Panc1 (cell line): ENCODE data around the gene ZNF692. TPM values are rescaled to one million over a fixed set of nuclear protein-coding genes. Genes with fewer than 3 reads are reported as not detected.

ENCODE experiments used
- ATAC-seq: fragments of 200-7000 bp; cut with Tn5 transposase; 2 replicates; pipeline ENCODE4 v1.9.1; 2020; ENCODE audit warnings: mild to moderate bottlenecking, moderate library complexity
- BruUV-seq: library from RNA; stranded (reverse); fragments of 400-500 nt; replicated peaks from 2 replicates; lab custom pipeline; 2021; lab: Mats Ljungman, UMichigan
- CTCF ChIA-PET: fragments of 300-600 bp; sonication (Branson Sonifier 250); formaldehyde crosslinking; loops from one replicate; lab custom pipeline; 2022; ENCODE audit warnings: antibody characterized with exemption; lab: Charles Lee
- POLR2A ChIA-PET: fragments of 300-600 bp; sonication (Branson Sonifier 250); formaldehyde crosslinking; loops from one replicate; lab custom pipeline; 2022; ENCODE audit warnings: antibody characterized with exemption; lab: Charles Lee
- DNase-seq: peaks from one replicate; pipeline ENCODE4 v3.0.0-alpha.2; 2010; ENCODE audit warnings: low read depth, low spot score
- H3K27ac ChIP-seq: 2 replicates; pipeline ENCODE4 v1.5.1; 2011; ENCODE audit warnings: mild to moderate bottlenecking, low read length, inconsistent platforms
- H3K27me3 ChIP-seq: fragments of 200-500 bp; sonication (Bioruptor generic); 2 replicates; pipeline ENCODE4 v1.6.0; 2014; ENCODE audit warnings: low read length, inconsistent platforms; ENCODE audit not compliant: control insufficient read depth, insufficient read depth
- H3K36me3 ChIP-seq: fragments of 200-500 bp; sonication (Bioruptor generic); 2 replicates; pipeline ENCODE4 v1.5.1; 2014; ENCODE audit warnings: inconsistent platforms, mild to moderate bottlenecking, low read length, moderate library complexity; ENCODE audit not compliant: control insufficient read depth, insufficient read depth
- H3K4me1 ChIP-seq: 2 replicates; pipeline ENCODE4 v1.5.1; 2011; ENCODE audit warnings: inconsistent platforms, mild to moderate bottlenecking, low read length, moderate library complexity; ENCODE audit not compliant: control insufficient read depth, insufficient read depth
- H3K4me3 ChIP-seq, 2 experiments: 2 replicates each; pipeline ENCODE4 v1.5.1; 2011 to 2012; ENCODE audit warnings: low read depth in 2 of 2, low read length in 2 of 2, mild to moderate bottlenecking in 2 of 2, inconsistent platforms in 1 of 2, moderate library complexity in 1 of 2
- H3K9me3 ChIP-seq: fragments of 200-500 bp; sonication (Bioruptor generic); 2 replicates; pipeline ENCODE4 v1.5.1; 2014; ENCODE audit warnings: low read depth, mild to moderate bottlenecking, inconsistent platforms, low read length, moderate library complexity; ENCODE audit not compliant: control insufficient read depth, insufficient read depth
- CTCF ChIP-seq: fragments of 450-650 bp; IDR thresholded peaks from 2 replicates; pipeline ENCODE4 v1.5.1; 2017; ENCODE audit warnings: mild to moderate bottlenecking
- POLR2AphosphoS5 ChIP-seq: IDR thresholded peaks from 2 replicates; pipeline ENCODE4 v1.6.1; 2012; ENCODE audit warnings: mild to moderate bottlenecking, low read depth, low read length, moderate library complexity
- SIN3A ChIP-seq: IDR thresholded peaks from 2 replicates; pipeline ENCODE4 v1.6.1; 2012; ENCODE audit warnings: low read depth, mild to moderate bottlenecking, low read length, moderate library complexity, borderline replicate concordance; ENCODE audit not compliant: insufficient read depth
- TCF7L2 ChIP-seq: IDR thresholded peaks from 2 replicates; pipeline ENCODE4 v1.6.1; 2011; ENCODE audit warnings: mild to moderate bottlenecking, low read depth, low read length, inconsistent platforms
- in situ Hi-C: cut with HindIII; loops from 2 replicates; pipeline ENCODE4 v1.10.0; 2016; ENCODE audit warnings: low sequenced_read_pairs, low pct_unique_long_range_greater_than_20kb
- intact Hi-C: fragments of 100-400 bp; cut with micrococcal nuclease; formaldehyde crosslinking; loops from one replicate; pipeline ENCODE4 v1.10.0; 2022; ENCODE audit not compliant: unreplicated experiment
- total RNA-seq: library from RNA; stranded (reverse); gene quantifications from one replicate; pipeline ENCODE4 v1.2.1, GENCODE V29; 2021; ENCODE audit not compliant: unreplicated experiment
- TF ChIP-seq, protein P1 (sequence below), 2 experiments: IDR thresholded peaks; 2 replicates each; pipeline ENCODE4 v1.6.1; 2011 to 2012; ENCODE audit warnings: low read depth in 2 of 2, control low read depth in 1 of 2, low read length in 1 of 2, mild to moderate bottlenecking in 1 of 2, moderate library complexity in 1 of 2; ENCODE audit not compliant: insufficient read depth in 1 of 2

Gene ZNF692
- total RNA-seq, 1 experiment from 2014 or later = 62.3 TPM

GRCh38 chr1:248823517-248824001 lies 35.3 kb downstream of the ZNF692 start:
- POLR2A ChIA-PET = no interaction called here
- CTCF ChIA-PET = no interaction called here
- no peak overlapping the region; a peak in 1 of 4 replicates for H3K4me3 ChIP-seq
- intact Hi-C loops (no loop called here), in situ Hi-C loops (no loop called here)
- TF ChIP-seq, protein P1, sequence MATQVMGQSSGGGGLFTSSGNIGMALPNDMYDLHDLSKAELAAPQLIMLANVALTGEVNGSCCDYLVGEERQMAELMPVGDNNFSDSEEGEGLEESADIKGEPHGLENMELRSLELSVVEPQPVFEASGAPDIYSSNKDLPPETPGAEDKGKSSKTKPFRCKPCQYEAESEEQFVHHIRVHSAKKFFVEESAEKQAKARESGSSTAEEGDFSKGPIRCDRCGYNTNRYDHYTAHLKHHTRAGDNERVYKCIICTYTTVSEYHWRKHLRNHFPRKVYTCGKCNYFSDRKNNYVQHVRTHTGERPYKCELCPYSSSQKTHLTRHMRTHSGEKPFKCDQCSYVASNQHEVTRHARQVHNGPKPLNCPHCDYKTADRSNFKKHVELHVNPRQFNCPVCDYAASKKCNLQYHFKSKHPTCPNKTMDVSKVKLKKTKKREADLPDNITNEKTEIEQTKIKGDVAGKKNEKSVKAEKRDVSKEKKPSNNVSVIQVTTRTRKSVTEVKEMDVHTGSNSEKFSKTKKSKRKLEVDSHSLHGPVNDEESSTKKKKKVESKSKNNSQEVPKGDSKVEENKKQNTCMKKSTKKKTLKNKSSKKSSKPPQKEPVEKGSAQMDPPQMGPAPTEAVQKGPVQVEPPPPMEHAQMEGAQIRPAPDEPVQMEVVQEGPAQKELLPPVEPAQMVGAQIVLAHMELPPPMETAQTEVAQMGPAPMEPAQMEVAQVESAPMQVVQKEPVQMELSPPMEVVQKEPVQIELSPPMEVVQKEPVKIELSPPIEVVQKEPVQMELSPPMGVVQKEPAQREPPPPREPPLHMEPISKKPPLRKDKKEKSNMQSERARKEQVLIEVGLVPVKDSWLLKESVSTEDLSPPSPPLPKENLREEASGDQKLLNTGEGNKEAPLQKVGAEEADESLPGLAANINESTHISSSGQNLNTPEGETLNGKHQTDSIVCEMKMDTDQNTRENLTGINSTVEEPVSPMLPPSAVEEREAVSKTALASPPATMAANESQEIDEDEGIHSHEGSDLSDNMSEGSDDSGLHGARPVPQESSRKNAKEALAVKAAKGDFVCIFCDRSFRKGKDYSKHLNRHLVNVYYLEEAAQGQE (IDR thresholded peaks at IDR 0.05; ENCODE audit: insufficient read depth in 1 of 2, low read depth in 2 of 2, low read length in 1 of 2) = no peak
- TF ChIP-seq SIN3A = no peak
- no peak overlapping the region for H3K27ac ChIP-seq
- no peaks in the 10 kb centered on the region for H3K27me3 ChIP-seq
- ATAC-seq = no peak
- H3K4me1 ChIP-seq = peaks cover 15% of the 10 kb centered on the region
- BruUV-seq = no TSS peak
- H3K9me3 ChIP-seq = no peaks in the 10 kb centered on the region
- H3K36me3 ChIP-seq = no peaks in the 10 kb centered on the region
- DNase-seq = no peak

DNA sequence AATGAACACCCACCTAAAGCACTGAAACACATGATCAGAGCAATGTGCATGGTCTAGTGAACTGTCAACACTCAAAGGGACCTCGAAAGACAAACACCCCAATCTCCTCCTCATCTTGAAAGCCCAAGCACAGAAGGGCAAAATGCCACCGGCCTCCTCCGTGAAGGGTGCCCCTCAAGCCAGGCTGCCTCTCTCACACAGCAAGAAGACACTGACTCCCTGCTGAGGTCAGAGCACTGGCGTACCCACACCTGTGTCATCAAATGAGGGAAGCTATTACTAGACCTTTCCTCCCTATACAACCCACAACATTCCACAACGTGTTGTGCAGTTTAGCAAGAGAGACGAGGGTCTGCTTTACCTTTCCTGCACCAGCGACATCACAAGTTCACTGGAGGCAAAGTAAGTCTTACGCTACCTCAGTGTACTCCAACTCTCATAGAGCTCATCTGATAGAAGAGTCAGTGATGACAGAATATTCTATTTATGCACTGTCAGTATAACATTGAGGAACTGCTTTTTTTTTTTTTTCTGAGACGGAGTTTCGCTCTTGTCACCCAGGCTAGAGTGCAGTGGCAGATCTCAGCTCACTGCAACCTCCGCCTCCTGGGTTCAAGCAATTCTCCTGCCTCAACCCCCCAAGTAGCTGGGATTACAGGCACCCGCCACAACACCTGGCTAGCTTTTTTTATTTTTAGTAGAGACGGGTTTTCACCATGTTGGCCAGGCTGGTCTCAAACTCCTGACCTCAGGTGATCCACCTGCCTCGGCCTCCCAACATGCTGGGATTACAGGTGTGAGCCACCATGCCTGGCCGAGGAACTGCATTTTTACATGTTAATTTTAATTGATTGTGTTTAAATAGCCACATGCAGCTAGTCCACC lies 36.5 kb downstream of the ZNF692 start:
- in situ Hi-C loops (no loop called here), intact Hi-C loops (no loop called here)
- TF ChIP-seq CTCF (no peak), SIN3A (no peak), POLR2AphosphoS5 (no peak), TCF7L2 (no peak)
- TF ChIP-seq, protein P1 (IDR thresholded peaks at IDR 0.05; ENCODE audit: insufficient read depth in 1 of 2, low read depth in 2 of 2, low read length in 1 of 2) = no peak
- no peaks in the 10 kb centered on the region for H3K36me3 ChIP-seq
- no TSS peak for BruUV-seq
- H3K9me3 ChIP-seq = no peaks in the 10 kb centered on the region
- no peaks in the 10 kb centered on the region for H3K27me3 ChIP-seq
- no peak overlapping the region for H3K4me3 ChIP-seq
- ATAC-seq (no peak), DNase-seq (no peak)
- ChIA-PET CTCF (no interaction called here), POLR2A (no interaction called here)
- H3K4me1 ChIP-seq = peaks cover 15% of the 10 kb centered on the region
- no peak overlapping the region for H3K27ac ChIP-seq
